ENCODE measurements around the gene MYLK2.

Gene MYLK2

DNA sequence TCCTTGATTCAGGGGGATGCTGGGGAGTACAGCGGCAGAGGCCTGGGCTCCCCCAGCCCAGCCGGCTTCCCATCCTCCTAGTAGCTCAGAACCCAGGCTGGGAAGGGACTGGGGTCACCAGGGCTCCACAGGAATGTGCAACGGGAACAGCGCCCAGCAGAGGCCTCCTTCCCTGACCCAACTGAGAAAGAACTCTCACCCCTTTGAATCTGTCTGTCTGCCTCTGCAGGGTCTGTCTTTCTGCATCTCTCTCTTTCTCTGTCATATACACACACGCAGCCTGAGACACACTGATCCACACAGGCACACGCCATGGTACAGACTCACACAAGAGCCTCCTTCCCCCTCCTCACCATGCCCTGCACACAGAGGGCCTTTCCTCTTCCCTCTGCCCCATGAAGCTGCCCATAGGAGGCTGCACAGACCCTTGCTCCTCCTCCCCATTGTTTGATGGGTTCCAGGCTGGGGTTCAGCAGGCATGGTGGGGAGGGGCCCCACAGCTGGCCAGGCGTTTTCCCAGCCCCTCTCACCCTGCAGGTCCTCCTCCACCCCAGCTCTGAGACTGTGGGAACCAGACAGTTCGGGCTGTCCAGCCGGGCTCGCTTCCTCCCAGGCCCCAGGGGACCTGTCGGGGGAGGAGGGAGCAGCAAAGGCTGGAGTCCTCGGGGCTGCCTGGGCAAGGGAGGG is 23.5 kb downstream of the MYLK2 start:
- H3K27me3 ChIP-seq (replicated peaks; ENCODE audit: control insufficient read depth, insufficient read depth, low read length, poor library complexity, severe bottlenecking), result no peaks in the 10 kb centered on the region
- no peaks in the 10 kb centered on the region for H3K4me1 ChIP-seq (ENCODE audit: control insufficient read depth, insufficient read depth, low read length, poor library complexity, severe bottlenecking)
- no peaks in the 10 kb centered on the region for H3K36me3 ChIP-seq (ENCODE audit: control insufficient read depth, insufficient read depth, low read length)
- H3K9me3 ChIP-seq (ENCODE audit: control insufficient read depth, low read length), result no peaks in the 10 kb centered on the region
- DNase-seq, result no peak
- H3K4me3 ChIP-seq (ENCODE audit: insufficient read depth, low read depth, low read length, poor library complexity, severe bottlenecking), result no peak overlapping the region
- H3K27ac ChIP-seq (ENCODE audit: insufficient read depth, low read length, poor library complexity, severe bottlenecking), result no peak overlapping the region

- no peaks in the 10 kb centered on the region for H3K36me3 ChIP-seq (ENCODE audit: control insufficient read depth, insufficient read depth, low read length)
- H3K27ac ChIP-seq (ENCODE audit: insufficient read depth, low read length, poor library complexity, severe bottlenecking), result no peak overlapping the region
- no peaks in the 10 kb centered on the region for H3K4me1 ChIP-seq (ENCODE audit: control insufficient read depth, insufficient read depth, low read length, poor library complexity, severe bottlenecking)
- H3K27me3 ChIP-seq (replicated peaks; ENCODE audit: control insufficient read depth, insufficient read depth, low read length, poor library complexity, severe bottlenecking), result no peaks in the 10 kb centered on the region
- H3K9me3 ChIP-seq (ENCODE audit: control insufficient read depth, low read length), result no peaks in the 10 kb centered on the region
- H3K4me3 ChIP-seq (ENCODE audit: insufficient read depth, low read depth, low read length, poor library complexity, severe bottlenecking), result no peak overlapping the region
- no peak for DNase-seq
Observed at GRCh38 chr20:31843288-31843687, 24.1 kb downstream of the MYLK2 start.

GRCh38 chr20:31843881-31844280 is 24.7 kb downstream of the MYLK2 start:
- Histone ChIP-seq H3K4me1 (ENCODE audit: control insufficient read depth, insufficient read depth, low read length, poor library complexity, severe bottlenecking) (no peaks in the 10 kb centered on the region), H3K27me3 (replicated peaks; ENCODE audit: control insufficient read depth, insufficient read depth, low read length, poor library complexity, severe bottlenecking) (no peaks in the 10 kb centered on the region), H3K27ac (ENCODE audit: insufficient read depth, low read length, poor library complexity, severe bottlenecking) (no peak overlapping the region), H3K4me3 (ENCODE audit: insufficient read depth, low read depth, low read length, poor library complexity, severe bottlenecking) (no peak overlapping the region), H3K36me3 (ENCODE audit: control insufficient read depth, insufficient read depth, low read length) (no peaks in the 10 kb centered on the region), H3K9me3 (ENCODE audit: control insufficient read depth, low read length) (no peaks in the 10 kb centered on the region)
- DNase-seq, result no peak

DNA sequence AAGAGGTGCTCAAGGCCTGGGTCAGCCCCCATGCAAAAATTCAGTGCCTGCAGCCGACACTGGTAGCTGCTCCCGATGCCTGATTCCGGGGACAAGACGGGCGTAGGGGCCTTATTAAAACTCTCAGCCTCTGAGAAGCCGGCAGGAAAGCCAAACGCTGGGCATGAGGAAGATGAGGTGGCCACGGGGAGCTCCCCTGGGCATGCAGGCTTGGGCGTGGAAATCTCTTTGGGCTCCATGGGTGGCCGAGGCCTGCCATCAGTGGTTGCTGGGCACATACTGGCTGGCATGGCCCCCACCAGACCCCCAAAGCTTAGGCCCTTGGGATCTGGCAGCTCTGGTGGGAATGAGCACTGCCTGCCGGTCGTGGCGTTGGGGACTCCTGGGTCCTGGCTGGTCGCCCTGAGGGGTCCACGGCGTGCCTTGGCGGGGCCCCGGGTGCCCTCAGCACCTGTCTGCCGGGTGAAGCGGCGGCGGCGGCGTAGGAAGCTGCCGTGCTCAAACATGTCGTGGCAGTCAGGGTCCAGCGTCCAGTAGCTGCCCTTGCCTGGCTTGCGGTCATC is 25.7 kb downstream of the MYLK2 start:
- no peak overlapping the region for H3K4me3 ChIP-seq (ENCODE audit: insufficient read depth, low read depth, low read length, poor library complexity, severe bottlenecking)

DNA sequence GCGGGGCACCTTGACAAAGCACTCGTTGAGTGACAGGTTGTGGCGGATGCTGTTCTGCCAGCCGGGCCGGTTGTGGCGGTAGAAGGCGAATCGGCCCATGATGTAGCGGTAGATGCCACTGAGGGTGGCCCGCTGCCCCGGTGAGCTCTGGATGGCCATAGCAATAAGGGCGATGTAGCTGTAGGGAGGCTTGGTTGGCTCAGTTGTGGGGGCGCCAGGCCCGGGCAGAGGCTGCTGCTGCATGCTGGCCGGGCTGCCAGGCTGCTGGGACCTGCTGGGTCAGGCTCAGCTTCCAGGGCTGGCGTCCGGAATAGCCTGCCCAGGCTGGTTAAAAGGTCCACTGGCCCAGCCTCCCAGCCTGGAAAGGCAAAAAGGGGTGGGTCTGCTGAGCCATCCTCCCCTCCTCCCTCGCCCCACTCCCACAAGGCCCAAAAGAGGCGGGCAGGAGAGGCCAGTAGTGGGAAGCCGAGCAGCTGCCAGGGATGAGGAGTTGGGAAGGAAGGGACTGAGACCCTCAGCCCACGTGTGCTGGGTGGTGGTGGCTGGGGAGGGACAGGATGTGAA is 26.2 kb downstream of the MYLK2 start, which contains the start of gene FOXS1:
Gene FOXS1 (minus strand): TSS at position 305 of the 564 bp plus-strand sequence. CDS start 62 bp downstream, at position 243.
- no peaks in the 10 kb centered on the region for H3K4me1 ChIP-seq (ENCODE audit: control insufficient read depth, insufficient read depth, low read length, poor library complexity, severe bottlenecking)
- no peaks in the 10 kb centered on the region for H3K9me3 ChIP-seq (ENCODE audit: control insufficient read depth, low read length)
- no peak within 1 kb of the TSS for H3K27ac ChIP-seq (ENCODE audit: insufficient read depth, low read length, poor library complexity, severe bottlenecking)
- H3K36me3 ChIP-seq (ENCODE audit: control insufficient read depth, insufficient read depth, low read length), result no peaks in the 10 kb centered on the region
- no peak for DNase-seq
- no peaks in the 10 kb centered on the region for H3K27me3 ChIP-seq (replicated peaks; ENCODE audit: control insufficient read depth, insufficient read depth, low read length, poor library complexity, severe bottlenecking)
- H3K4me3 ChIP-seq (ENCODE audit: insufficient read depth, low read depth, low read length, poor library complexity, severe bottlenecking), result no peak within 1 kb of the TSS

More for the DNA sequence above, 25.7 kb downstream of the MYLK2 start:
- Histone ChIP-seq H3K9me3 (ENCODE audit: control insufficient read depth, low read length) (no peaks in the 10 kb centered on the region), H3K27me3 (replicated peaks; ENCODE audit: control insufficient read depth, insufficient read depth, low read length, poor library complexity, severe bottlenecking) (no peaks in the 10 kb centered on the region), H3K27ac (ENCODE audit: insufficient read depth, low read length, poor library complexity, severe bottlenecking) (no peak overlapping the region), H3K4me1 (ENCODE audit: control insufficient read depth, insufficient read depth, low read length, poor library complexity, severe bottlenecking) (no peaks in the 10 kb centered on the region), H3K36me3 (ENCODE audit: control insufficient read depth, insufficient read depth, low read length) (no peaks in the 10 kb centered on the region)
- no peak for DNase-seq

DNA sequence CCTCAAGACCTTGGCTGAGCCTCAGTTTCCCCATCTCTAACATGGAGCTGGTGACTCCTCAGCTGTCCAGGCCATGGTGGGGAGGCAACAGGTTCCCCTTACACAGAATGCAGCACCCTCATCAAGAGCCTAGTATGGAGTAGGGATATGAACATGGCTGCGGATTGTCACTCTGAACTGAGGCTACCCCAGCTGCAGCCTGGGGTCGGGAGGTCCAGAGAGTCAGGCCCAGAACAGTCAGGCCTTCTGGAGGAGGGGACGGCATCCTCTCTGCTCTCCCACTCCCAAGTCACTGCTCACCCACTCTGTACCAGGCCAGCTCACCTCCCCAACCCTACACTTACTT is 27.6 kb downstream of the MYLK2 start:
- H3K4me1 ChIP-seq (ENCODE audit: control insufficient read depth, insufficient read depth, low read length, poor library complexity, severe bottlenecking), result no peaks in the 10 kb centered on the region
- no peaks in the 10 kb centered on the region for H3K36me3 ChIP-seq (ENCODE audit: control insufficient read depth, insufficient read depth, low read length)
- H3K27me3 ChIP-seq (replicated peaks; ENCODE audit: control insufficient read depth, insufficient read depth, low read length, poor library complexity, severe bottlenecking), result no peaks in the 10 kb centered on the region
- no peak overlapping the region for H3K27ac ChIP-seq (ENCODE audit: insufficient read depth, low read length, poor library complexity, severe bottlenecking)
- no peak overlapping the region for H3K4me3 ChIP-seq (ENCODE audit: insufficient read depth, low read depth, low read length, poor library complexity, severe bottlenecking)
- no peak for DNase-seq
- H3K9me3 ChIP-seq (ENCODE audit: control insufficient read depth, low read length), result no peaks in the 10 kb centered on the region

- H3K27ac ChIP-seq (ENCODE audit: insufficient read depth, low read length, poor library complexity, severe bottlenecking), result no peak overlapping the region
- H3K4me1 ChIP-seq (ENCODE audit: control insufficient read depth, insufficient read depth, low read length, poor library complexity, severe bottlenecking), result no peaks in the 10 kb centered on the region
- no peak overlapping the region for H3K4me3 ChIP-seq (ENCODE audit: insufficient read depth, low read depth, low read length, poor library complexity, severe bottlenecking)
- no peaks in the 10 kb centered on the region for H3K36me3 ChIP-seq (ENCODE audit: control insufficient read depth, insufficient read depth, low read length)
- DNase-seq, result no peak
- peaks cover 6% of the 10 kb centered on the region for H3K27me3 ChIP-seq (replicated peaks; ENCODE audit: control insufficient read depth, insufficient read depth, low read length, poor library complexity, severe bottlenecking)
- H3K9me3 ChIP-seq (ENCODE audit: control insufficient read depth, low read length), result no peaks in the 10 kb centered on the region
Observed at GRCh38 chr20:31848088-31848999, 29.2 kb downstream of the MYLK2 start.

DNA sequence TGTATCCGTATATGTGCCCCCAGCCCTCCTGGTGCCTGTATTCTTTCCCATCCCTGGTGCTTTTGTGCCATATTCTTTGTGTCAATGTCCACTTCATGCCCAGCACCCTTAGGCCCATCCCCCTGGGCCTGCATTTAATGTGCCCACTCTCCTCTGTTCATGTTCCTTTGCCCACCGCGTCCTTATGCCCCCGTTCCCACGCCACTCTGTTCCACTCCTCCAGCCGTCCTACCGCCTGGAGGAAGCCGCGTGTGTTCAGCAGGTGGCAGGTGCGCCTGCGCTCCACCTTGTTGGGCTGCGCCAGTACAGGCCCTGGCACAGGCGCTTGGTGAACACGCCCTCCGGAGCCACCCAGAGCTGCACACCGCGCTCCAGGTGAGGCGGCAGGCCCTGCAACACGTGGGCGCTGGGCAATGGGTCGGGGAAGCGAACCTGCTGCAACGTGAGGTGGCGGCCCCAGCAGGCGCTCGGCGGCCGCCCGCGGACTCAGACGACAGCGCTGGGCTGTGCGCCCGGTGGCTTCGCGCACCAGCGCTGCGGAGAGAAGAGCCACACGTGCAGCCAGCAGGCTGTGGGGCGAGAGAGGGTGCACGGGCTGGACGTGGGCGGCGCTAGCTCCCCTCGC is 30.3 kb downstream of the MYLK2 start:
- DNase-seq, result no peak
- no peak overlapping the region for H3K27ac ChIP-seq (ENCODE audit: insufficient read depth, low read length, poor library complexity, severe bottlenecking)
- H3K36me3 ChIP-seq (ENCODE audit: control insufficient read depth, insufficient read depth, low read length), result no peaks in the 10 kb centered on the region
- peaks cover 6% of the 10 kb centered on the region for H3K27me3 ChIP-seq (replicated peaks; ENCODE audit: control insufficient read depth, insufficient read depth, low read length, poor library complexity, severe bottlenecking)
- no peaks in the 10 kb centered on the region for H3K4me1 ChIP-seq (ENCODE audit: control insufficient read depth, insufficient read depth, low read length, poor library complexity, severe bottlenecking)
- no peaks in the 10 kb centered on the region for H3K9me3 ChIP-seq (ENCODE audit: control insufficient read depth, low read length)
- no peak overlapping the region for H3K4me3 ChIP-seq (ENCODE audit: insufficient read depth, low read depth, low read length, poor library complexity, severe bottlenecking)

DNA sequence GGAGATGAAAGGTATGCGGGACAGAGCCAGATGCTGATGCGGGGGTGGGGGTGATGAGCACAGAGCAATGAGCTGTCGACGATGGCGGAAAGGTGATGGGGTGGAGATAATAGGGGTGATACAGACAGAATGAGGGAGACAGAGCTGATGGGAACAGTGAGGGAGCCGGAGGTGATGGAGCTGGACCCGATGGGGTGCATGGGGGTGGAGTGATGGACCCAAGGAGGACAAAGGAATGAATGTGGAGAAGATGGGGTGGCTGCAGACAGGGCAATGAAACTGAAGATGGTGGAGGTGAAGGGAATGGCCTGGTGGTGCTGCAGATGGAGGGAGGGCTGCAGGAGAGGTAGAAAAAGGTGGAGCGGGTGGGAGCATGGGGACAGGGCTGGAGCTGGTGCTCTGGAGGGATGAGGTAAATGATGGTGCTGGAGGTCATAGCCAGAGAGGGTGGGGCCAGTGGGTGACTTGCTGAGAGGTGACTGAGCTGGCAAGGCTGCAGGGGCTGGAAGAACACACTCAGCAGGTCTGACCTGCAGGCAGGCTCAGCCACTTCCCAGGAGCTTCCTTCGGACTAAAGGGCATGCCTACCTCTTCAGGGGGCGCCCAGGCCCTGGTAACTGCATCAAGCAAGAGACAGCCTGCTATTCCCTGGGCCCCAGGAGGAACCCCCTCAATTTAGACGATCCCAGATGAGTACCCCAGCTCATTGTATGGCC is 32.2 kb downstream of the MYLK2 start:
- Histone ChIP-seq H3K4me1 (ENCODE audit: control insufficient read depth, insufficient read depth, low read length, poor library complexity, severe bottlenecking) (no peaks in the 10 kb centered on the region), H3K27ac (ENCODE audit: insufficient read depth, low read length, poor library complexity, severe bottlenecking) (no peak overlapping the region), H3K36me3 (ENCODE audit: control insufficient read depth, insufficient read depth, low read length) (no peaks in the 10 kb centered on the region), H3K4me3 (ENCODE audit: insufficient read depth, low read depth, low read length, poor library complexity, severe bottlenecking) (no peak overlapping the region), H3K27me3 (replicated peaks; ENCODE audit: control insufficient read depth, insufficient read depth, low read length, poor library complexity, severe bottlenecking) (peaks cover 11% of the 10 kb centered on the region), H3K9me3 (ENCODE audit: control insufficient read depth, low read length) (no peaks in the 10 kb centered on the region)
- no peak for DNase-seq
